ENCODE measurements around the gene IWS1. TPM values are rescaled to one million over a fixed set of nuclear protein-coding genes. Genes with fewer than 3 reads are reported as not detected.

The IWS1 gene
- total RNA-seq, 1 experiment from 2014 or later = 56.8 TPM

DNA sequence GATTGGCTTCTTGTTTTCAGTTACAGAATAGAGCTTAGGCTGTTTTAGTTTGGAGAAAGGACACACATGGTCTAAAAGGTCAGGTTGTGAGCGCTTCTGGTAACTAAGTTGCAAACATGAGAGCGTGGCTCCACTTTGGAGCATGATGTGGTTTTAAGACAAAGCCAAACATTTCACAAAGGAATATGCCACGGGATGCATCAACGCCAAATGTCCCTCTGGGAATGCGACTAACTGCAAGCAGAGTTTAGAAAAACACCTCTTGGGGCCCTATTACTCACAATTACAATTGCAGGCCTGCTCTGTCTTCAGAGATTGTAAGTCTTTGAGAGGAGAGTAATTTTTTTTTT, 34.6 kb upstream of the IWS1 start:
- Mint-ChIP-seq H3K27me3 (ENCODE audit: insufficient read depth, unreplicated experiment) (peaks cover 19% of the 10 kb centered on the region), H3K4me1 (ENCODE audit: insufficient read depth, unreplicated experiment) (no peaks in the 10 kb centered on the region), H3K36me3 (ENCODE audit: insufficient read depth, unreplicated experiment) (no peaks in the 10 kb centered on the region), H3K9me3 (ENCODE audit: unreplicated experiment) (no peaks in the 10 kb centered on the region), H3K4me3 (ENCODE audit: unreplicated experiment) (no peak overlapping the region), H3K27ac (ENCODE audit: low read depth, unreplicated experiment) (no peak overlapping the region)
- ChIA-PET POLR2A (no interaction called here), CTCF (interaction anchor here (0.7 kb wide), 1 partner anchor 200 kb away, joined by 6 read pairs; no protein-coding TSS in a partner anchor)
- DNase-seq (ENCODE audit: unreplicated experiment) = no peak
- TF ChIP-seq, protein P1, sequence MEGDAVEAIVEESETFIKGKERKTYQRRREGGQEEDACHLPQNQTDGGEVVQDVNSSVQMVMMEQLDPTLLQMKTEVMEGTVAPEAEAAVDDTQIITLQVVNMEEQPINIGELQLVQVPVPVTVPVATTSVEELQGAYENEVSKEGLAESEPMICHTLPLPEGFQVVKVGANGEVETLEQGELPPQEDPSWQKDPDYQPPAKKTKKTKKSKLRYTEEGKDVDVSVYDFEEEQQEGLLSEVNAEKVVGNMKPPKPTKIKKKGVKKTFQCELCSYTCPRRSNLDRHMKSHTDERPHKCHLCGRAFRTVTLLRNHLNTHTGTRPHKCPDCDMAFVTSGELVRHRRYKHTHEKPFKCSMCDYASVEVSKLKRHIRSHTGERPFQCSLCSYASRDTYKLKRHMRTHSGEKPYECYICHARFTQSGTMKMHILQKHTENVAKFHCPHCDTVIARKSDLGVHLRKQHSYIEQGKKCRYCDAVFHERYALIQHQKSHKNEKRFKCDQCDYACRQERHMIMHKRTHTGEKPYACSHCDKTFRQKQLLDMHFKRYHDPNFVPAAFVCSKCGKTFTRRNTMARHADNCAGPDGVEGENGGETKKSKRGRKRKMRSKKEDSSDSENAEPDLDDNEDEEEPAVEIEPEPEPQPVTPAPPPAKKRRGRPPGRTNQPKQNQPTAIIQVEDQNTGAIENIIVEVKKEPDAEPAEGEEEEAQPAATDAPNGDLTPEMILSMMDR (IDR thresholded peaks at IDR 0.05; ENCODE audit: unreplicated experiment) = no peak
- intact Hi-C loops (cut with micrococcal nuclease) = no loop called here
- no TSS peak for BruUV-seq (replicated peaks)

DNA sequence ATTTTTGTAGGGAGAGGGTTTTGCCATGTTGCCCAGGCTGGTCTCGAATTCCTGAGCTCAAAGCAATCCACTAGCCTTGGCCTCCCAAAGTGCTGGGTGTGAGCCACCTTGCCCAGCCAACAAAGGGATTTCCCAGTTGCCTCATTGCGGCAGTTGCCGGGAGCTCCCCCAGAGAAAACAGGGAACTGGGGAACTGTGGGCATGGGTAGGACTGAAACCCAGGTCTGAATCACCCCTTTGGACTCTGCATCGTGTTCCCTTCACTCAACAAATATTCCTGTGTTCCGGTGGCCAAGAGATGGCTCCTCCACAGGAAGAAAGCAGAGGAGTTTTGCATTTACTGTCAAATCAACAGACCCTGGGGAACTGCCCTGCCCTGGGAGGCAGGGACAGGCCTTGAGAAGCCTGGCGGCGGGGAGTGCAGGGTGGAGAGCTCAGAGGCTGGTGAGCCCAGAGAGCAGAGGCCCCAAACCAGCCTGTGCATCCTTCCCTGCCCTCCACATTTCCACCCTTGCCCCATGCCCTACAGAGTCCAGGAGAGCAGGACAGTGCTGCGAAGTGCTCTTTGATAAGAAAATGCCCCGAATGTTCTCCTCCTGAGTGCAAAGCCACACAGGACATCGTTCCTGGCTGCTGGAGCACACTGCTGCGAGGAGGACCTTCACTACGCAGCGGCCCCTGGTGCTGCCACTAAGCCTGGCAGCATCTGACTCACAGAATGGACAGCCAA, 34.1 kb upstream of the IWS1 start:
- intact Hi-C loops (cut with micrococcal nuclease) = no loop called here
- Mint-ChIP-seq H3K27ac (ENCODE audit: low read depth, unreplicated experiment) (no peak overlapping the region), H3K27me3 (ENCODE audit: insufficient read depth, unreplicated experiment) (peaks cover 24% of the 10 kb centered on the region), H3K9me3 (ENCODE audit: unreplicated experiment) (no peaks in the 10 kb centered on the region), H3K36me3 (ENCODE audit: insufficient read depth, unreplicated experiment) (no peaks in the 10 kb centered on the region), H3K4me3 (ENCODE audit: unreplicated experiment) (no peak overlapping the region), H3K4me1 (ENCODE audit: insufficient read depth, unreplicated experiment) (no peaks in the 10 kb centered on the region)
- BruUV-seq (replicated peaks) = no TSS peak
- CTCF ChIA-PET = interaction anchor here (0.6 to 0.7 kb wide), 2 partner anchors 10 to 200 kb away, joined by 3 to 6 read pairs; no protein-coding TSS in a partner anchor
- no peak for DNase-seq (ENCODE audit: unreplicated experiment)
- POLR2A ChIA-PET = interaction anchor here (0.6 kb wide), 1 partner anchor 15 kb away, joined by 3 read pairs; no protein-coding TSS in a partner anchor
- TF ChIP-seq, protein P1 (IDR thresholded peaks at IDR 0.05; ENCODE audit: unreplicated experiment) = no peak

DNA sequence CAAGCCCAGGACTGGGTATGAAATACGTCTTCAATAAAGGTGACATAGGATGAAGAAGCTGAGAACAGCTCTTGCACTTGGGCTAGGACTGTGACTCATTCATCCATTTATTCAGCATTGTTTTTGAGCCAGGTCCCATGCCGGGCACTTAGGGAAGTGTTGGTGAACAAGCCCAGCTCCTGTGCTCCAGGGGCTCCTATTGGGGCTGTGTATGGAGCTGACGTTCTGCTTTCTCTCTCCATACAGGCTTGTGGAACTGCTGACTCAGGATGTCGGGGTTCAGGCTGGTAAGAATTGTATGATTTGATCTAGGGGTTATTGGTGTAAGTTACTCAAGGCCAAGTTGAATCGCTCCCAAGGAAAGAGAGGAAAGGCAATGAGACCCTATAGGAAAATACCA, 33.2 kb upstream of the IWS1 start:
- no peaks in the 10 kb centered on the region for H3K4me1 Mint-ChIP-seq (ENCODE audit: insufficient read depth, unreplicated experiment)
- no peaks in the 10 kb centered on the region for H3K36me3 Mint-ChIP-seq (ENCODE audit: insufficient read depth, unreplicated experiment)
- H3K4me3 Mint-ChIP-seq (ENCODE audit: unreplicated experiment) = no peak overlapping the region
- TF ChIP-seq, protein P1 (IDR thresholded peaks at IDR 0.05; ENCODE audit: unreplicated experiment) = no peak
- ChIA-PET POLR2A (interaction anchor here (0.6 kb wide), 1 partner anchor 14 kb away, joined by 3 read pairs; no protein-coding TSS in a partner anchor), CTCF (no interaction called here)
- H3K27ac Mint-ChIP-seq (ENCODE audit: low read depth, unreplicated experiment) = no peak overlapping the region
- intact Hi-C loops (cut with micrococcal nuclease) = no loop called here
- BruUV-seq (replicated peaks) = no TSS peak
- no peak for DNase-seq (ENCODE audit: unreplicated experiment)
- peaks cover 33% of the 10 kb centered on the region for H3K27me3 Mint-ChIP-seq (ENCODE audit: insufficient read depth, unreplicated experiment)
- no peaks in the 10 kb centered on the region for H3K9me3 Mint-ChIP-seq (ENCODE audit: unreplicated experiment)

DNA sequence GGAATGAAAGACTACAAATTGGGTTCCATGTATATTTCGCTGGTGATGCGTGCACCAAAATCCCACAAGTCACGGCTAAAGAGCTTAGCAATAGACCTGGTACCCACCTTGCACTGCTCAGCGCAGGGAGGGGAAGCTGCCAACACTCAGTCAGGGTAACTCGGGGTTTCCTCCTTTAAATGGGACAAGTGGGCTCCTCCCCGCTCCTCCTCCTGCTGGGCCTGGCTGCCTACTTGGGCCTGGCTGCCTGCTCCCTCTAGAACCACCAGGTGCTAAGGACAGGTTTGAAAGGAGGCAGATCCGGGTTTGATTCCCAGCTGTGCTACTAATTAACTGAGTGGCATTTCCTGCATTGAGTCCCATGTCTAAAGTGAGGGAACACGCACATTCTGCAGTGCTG, 32.6 kb upstream of the IWS1 start:
- TF ChIP-seq, protein P1 (IDR thresholded peaks at IDR 0.05; ENCODE audit: unreplicated experiment) = no peak
- POLR2A ChIA-PET = no interaction called here
- H3K27me3 Mint-ChIP-seq (ENCODE audit: insufficient read depth, unreplicated experiment) = peaks cover 38% of the 10 kb centered on the region
- BruUV-seq (replicated peaks) = no TSS peak
- no peak overlapping the region for H3K27ac Mint-ChIP-seq (ENCODE audit: low read depth, unreplicated experiment)
- no peaks in the 10 kb centered on the region for H3K36me3 Mint-ChIP-seq (ENCODE audit: insufficient read depth, unreplicated experiment)
- DNase-seq (ENCODE audit: unreplicated experiment) = no peak
- no peaks in the 10 kb centered on the region for H3K9me3 Mint-ChIP-seq (ENCODE audit: unreplicated experiment)
- CTCF ChIA-PET = no interaction called here
- H3K4me3 Mint-ChIP-seq (ENCODE audit: unreplicated experiment) = no peak overlapping the region
- H3K4me1 Mint-ChIP-seq (ENCODE audit: insufficient read depth, unreplicated experiment) = no peaks in the 10 kb centered on the region
- intact Hi-C loops (cut with micrococcal nuclease) = no loop called here

All from MCF 10A (cell line).